ENCODE measurements around the gene DDI2.
"Not testable (repeated sequence)": the region's sequence is repeated elsewhere in the genome, so short reads cannot be mapped to it uniquely, and the experiment has no call there.

DNA sequence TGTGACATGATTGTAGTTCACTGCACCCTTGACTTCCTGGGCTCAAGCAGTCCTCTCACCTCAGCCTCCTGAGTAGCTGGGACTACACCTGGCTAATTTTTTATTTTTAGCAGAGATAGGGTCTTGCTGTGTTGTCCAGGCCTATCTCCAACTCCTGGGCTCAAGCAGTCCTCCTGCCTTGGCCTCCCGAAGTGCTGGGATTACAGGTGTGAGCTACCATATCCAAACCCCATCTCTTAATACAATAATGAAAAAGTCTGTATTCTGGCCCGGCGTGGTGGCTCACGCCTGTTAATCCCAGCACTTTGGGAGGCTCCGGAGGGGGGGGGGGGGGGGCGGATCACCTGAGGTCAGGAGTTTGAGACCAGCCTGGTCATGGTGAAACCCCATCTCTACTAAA, 34.9 kb downstream of the DDI2 start:
- TF ChIP-seq, protein P1, sequence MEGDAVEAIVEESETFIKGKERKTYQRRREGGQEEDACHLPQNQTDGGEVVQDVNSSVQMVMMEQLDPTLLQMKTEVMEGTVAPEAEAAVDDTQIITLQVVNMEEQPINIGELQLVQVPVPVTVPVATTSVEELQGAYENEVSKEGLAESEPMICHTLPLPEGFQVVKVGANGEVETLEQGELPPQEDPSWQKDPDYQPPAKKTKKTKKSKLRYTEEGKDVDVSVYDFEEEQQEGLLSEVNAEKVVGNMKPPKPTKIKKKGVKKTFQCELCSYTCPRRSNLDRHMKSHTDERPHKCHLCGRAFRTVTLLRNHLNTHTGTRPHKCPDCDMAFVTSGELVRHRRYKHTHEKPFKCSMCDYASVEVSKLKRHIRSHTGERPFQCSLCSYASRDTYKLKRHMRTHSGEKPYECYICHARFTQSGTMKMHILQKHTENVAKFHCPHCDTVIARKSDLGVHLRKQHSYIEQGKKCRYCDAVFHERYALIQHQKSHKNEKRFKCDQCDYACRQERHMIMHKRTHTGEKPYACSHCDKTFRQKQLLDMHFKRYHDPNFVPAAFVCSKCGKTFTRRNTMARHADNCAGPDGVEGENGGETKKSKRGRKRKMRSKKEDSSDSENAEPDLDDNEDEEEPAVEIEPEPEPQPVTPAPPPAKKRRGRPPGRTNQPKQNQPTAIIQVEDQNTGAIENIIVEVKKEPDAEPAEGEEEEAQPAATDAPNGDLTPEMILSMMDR (optimal IDR thresholded peaks at IDR 0.05 in 1 of 3, IDR thresholded peaks at IDR 0.05 in 1 of 3, conservative IDR thresholded peaks at IDR 0.05 in 1 of 3; ENCODE audit: extremely low read depth in 1 of 3, insufficient read depth in 2 of 3, low read length in 3 of 3): not testable (repeated sequence)
- TF ChIP-seq EZH2 (IDR thresholded peaks at IDR 0.05; ENCODE audit: low read length): not testable (repeated sequence)

Data from keratinocyte (primary cell).